Panc1 (cell line): Measurements from ENCODE around the gene ZDHHC8. TPM values are rescaled to one million over a fixed set of nuclear protein-coding genes. Genes with fewer than 3 reads are reported as not detected.

Experiments used
- ATAC-seq: fragments of 200-7000 bp; cut with Tn5 transposase; 2 replicates; pipeline ENCODE4 v1.9.1; 2020; ENCODE audit warnings: mild to moderate bottlenecking, moderate library complexity
- BruUV-seq: library from RNA; stranded (reverse); fragments of 400-500 nt; replicated peaks from 2 replicates; lab custom pipeline; 2021; lab: Mats Ljungman, UMichigan
- CTCF ChIA-PET: fragments of 300-600 bp; sonication (Branson Sonifier 250); formaldehyde crosslinking; loops from one replicate; lab custom pipeline; 2022; ENCODE audit warnings: antibody characterized with exemption; lab: Charles Lee
- POLR2A ChIA-PET: fragments of 300-600 bp; sonication (Branson Sonifier 250); formaldehyde crosslinking; loops from one replicate; lab custom pipeline; 2022; ENCODE audit warnings: antibody characterized with exemption; lab: Charles Lee
- DNase-seq: peaks from one replicate; pipeline ENCODE4 v3.0.0-alpha.2; 2010; ENCODE audit warnings: low read depth, low spot score
- H3K27ac ChIP-seq: 2 replicates; pipeline ENCODE4 v1.5.1; 2011; ENCODE audit warnings: mild to moderate bottlenecking, low read length, inconsistent platforms
- H3K27me3 ChIP-seq: fragments of 200-500 bp; sonication (Bioruptor generic); 2 replicates; pipeline ENCODE4 v1.6.0; 2014; ENCODE audit warnings: low read length, inconsistent platforms; ENCODE audit not compliant: control insufficient read depth, insufficient read depth
- H3K36me3 ChIP-seq: fragments of 200-500 bp; sonication (Bioruptor generic); 2 replicates; pipeline ENCODE4 v1.5.1; 2014; ENCODE audit warnings: inconsistent platforms, mild to moderate bottlenecking, low read length, moderate library complexity; ENCODE audit not compliant: control insufficient read depth, insufficient read depth
- H3K4me1 ChIP-seq: 2 replicates; pipeline ENCODE4 v1.5.1; 2011; ENCODE audit warnings: inconsistent platforms, mild to moderate bottlenecking, low read length, moderate library complexity; ENCODE audit not compliant: control insufficient read depth, insufficient read depth
- H3K4me3 ChIP-seq, 2 experiments: 2 replicates each; pipeline ENCODE4 v1.5.1; 2011 to 2012; ENCODE audit warnings: low read depth in 2 of 2, low read length in 2 of 2, mild to moderate bottlenecking in 2 of 2, inconsistent platforms in 1 of 2, moderate library complexity in 1 of 2
- H3K9me3 ChIP-seq: fragments of 200-500 bp; sonication (Bioruptor generic); 2 replicates; pipeline ENCODE4 v1.5.1; 2014; ENCODE audit warnings: low read depth, mild to moderate bottlenecking, inconsistent platforms, low read length, moderate library complexity; ENCODE audit not compliant: control insufficient read depth, insufficient read depth
- POLR2AphosphoS5 ChIP-seq: IDR thresholded peaks from 2 replicates; pipeline ENCODE4 v1.6.1; 2012; ENCODE audit warnings: mild to moderate bottlenecking, low read depth, low read length, moderate library complexity
- SIN3A ChIP-seq: IDR thresholded peaks from 2 replicates; pipeline ENCODE4 v1.6.1; 2012; ENCODE audit warnings: low read depth, mild to moderate bottlenecking, low read length, moderate library complexity, borderline replicate concordance; ENCODE audit not compliant: insufficient read depth
- TCF7L2 ChIP-seq: IDR thresholded peaks from 2 replicates; pipeline ENCODE4 v1.6.1; 2011; ENCODE audit warnings: mild to moderate bottlenecking, low read depth, low read length, inconsistent platforms
- in situ Hi-C: cut with HindIII; loops from 2 replicates; pipeline ENCODE4 v1.10.0; 2016; ENCODE audit warnings: low sequenced_read_pairs, low pct_unique_long_range_greater_than_20kb
- intact Hi-C: fragments of 100-400 bp; cut with micrococcal nuclease; formaldehyde crosslinking; loops from one replicate; pipeline ENCODE4 v1.10.0; 2022; ENCODE audit not compliant: unreplicated experiment
- total RNA-seq: library from RNA; stranded (reverse); gene quantifications from one replicate; pipeline ENCODE4 v1.2.1, GENCODE V29; 2021; ENCODE audit not compliant: unreplicated experiment
- TF ChIP-seq, protein P1 (sequence below): fragments of 450-650 bp; IDR thresholded peaks from 2 replicates; pipeline ENCODE4 v1.5.1; 2017; ENCODE audit warnings: mild to moderate bottlenecking
- TF ChIP-seq, protein P2 (sequence below), 2 experiments: IDR thresholded peaks; 2 replicates each; pipeline ENCODE4 v1.6.1; 2011 to 2012; ENCODE audit warnings: low read depth in 2 of 2, control low read depth in 1 of 2, low read length in 1 of 2, mild to moderate bottlenecking in 1 of 2, moderate library complexity in 1 of 2; ENCODE audit not compliant: insufficient read depth in 1 of 2

Gene ZDHHC8
- total RNA-seq, 1 experiment from 2014 or later, result 79.0 TPM

- Histone ChIP-seq H3K27ac (no peak overlapping the region), H3K27me3 (no peaks in the 10 kb centered on the region), H3K4me3 (no peak overlapping the region), H3K9me3 (no peaks in the 10 kb centered on the region), H3K36me3 (no peaks in the 10 kb centered on the region; the same call in 1 of the 2 replicates), H3K4me1 (no peaks in the 10 kb centered on the region)
- TF ChIP-seq SIN3A (no peak), TCF7L2 (no peak), POLR2AphosphoS5 (no peak)
- TF ChIP-seq, protein P1, sequence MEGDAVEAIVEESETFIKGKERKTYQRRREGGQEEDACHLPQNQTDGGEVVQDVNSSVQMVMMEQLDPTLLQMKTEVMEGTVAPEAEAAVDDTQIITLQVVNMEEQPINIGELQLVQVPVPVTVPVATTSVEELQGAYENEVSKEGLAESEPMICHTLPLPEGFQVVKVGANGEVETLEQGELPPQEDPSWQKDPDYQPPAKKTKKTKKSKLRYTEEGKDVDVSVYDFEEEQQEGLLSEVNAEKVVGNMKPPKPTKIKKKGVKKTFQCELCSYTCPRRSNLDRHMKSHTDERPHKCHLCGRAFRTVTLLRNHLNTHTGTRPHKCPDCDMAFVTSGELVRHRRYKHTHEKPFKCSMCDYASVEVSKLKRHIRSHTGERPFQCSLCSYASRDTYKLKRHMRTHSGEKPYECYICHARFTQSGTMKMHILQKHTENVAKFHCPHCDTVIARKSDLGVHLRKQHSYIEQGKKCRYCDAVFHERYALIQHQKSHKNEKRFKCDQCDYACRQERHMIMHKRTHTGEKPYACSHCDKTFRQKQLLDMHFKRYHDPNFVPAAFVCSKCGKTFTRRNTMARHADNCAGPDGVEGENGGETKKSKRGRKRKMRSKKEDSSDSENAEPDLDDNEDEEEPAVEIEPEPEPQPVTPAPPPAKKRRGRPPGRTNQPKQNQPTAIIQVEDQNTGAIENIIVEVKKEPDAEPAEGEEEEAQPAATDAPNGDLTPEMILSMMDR, result no peak
- TF ChIP-seq, protein P2, sequence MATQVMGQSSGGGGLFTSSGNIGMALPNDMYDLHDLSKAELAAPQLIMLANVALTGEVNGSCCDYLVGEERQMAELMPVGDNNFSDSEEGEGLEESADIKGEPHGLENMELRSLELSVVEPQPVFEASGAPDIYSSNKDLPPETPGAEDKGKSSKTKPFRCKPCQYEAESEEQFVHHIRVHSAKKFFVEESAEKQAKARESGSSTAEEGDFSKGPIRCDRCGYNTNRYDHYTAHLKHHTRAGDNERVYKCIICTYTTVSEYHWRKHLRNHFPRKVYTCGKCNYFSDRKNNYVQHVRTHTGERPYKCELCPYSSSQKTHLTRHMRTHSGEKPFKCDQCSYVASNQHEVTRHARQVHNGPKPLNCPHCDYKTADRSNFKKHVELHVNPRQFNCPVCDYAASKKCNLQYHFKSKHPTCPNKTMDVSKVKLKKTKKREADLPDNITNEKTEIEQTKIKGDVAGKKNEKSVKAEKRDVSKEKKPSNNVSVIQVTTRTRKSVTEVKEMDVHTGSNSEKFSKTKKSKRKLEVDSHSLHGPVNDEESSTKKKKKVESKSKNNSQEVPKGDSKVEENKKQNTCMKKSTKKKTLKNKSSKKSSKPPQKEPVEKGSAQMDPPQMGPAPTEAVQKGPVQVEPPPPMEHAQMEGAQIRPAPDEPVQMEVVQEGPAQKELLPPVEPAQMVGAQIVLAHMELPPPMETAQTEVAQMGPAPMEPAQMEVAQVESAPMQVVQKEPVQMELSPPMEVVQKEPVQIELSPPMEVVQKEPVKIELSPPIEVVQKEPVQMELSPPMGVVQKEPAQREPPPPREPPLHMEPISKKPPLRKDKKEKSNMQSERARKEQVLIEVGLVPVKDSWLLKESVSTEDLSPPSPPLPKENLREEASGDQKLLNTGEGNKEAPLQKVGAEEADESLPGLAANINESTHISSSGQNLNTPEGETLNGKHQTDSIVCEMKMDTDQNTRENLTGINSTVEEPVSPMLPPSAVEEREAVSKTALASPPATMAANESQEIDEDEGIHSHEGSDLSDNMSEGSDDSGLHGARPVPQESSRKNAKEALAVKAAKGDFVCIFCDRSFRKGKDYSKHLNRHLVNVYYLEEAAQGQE (IDR thresholded peaks at IDR 0.05; ENCODE audit: insufficient read depth in 1 of 2, low read depth in 2 of 2, low read length in 1 of 2), result no peak
- intact Hi-C loops (no loop called here), in situ Hi-C loops (no loop called here)
- DNase-seq (no peak), ATAC-seq (no peak)
- no TSS peak for BruUV-seq
- CTCF ChIA-PET, result no interaction called here
- POLR2A ChIA-PET, result no interaction called here
These were observed 5.5 kb downstream of the ZDHHC8 start for GRCh38 chr22:20137113-20137512.

DNA sequence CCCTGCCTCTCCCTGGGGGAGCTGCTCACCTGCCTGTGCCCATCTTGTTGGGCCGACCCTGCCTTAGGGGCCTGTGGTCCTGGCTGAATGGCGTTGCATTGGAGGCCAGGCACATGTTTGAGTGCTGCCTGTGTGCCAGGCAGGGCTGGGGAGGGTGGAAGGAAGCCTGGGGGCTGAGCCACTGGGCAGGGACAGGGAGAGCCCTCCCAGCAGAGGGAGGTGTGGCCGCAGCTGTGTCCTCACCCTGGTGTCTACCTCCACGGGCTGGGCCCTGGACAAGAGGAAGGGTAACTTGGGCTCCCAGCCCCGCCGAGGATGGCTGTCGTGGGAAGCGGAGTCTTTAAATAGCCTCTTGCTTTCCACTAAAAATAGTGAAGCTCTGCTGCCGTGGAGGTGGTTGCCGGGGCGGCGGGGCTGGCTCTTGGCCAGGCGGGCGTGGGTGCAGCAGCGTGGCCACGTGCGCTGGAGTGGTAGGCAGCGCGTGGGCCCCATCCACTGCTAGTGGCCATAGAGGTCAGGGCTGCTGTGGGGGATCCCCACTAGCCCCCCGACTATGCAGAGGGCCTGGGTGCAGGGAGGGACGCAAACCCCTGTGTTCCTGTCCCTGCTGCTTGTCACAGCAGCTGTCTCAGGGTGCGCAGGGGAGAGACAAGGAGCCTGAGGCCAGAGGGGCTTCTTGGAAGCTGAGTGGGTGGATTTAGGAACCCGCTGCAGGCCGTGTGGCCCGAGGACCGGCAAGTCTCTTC is 6.2 kb downstream of the ZDHHC8 start:
- Histone ChIP-seq H3K9me3 (no peaks in the 10 kb centered on the region), H3K27ac (no peak overlapping the region), H3K36me3 (no peaks in the 10 kb centered on the region), H3K27me3 (no peaks in the 10 kb centered on the region), H3K4me1 (no peaks in the 10 kb centered on the region), H3K4me3 (no peak overlapping the region)
- intact Hi-C loops (no loop called here), in situ Hi-C loops (no loop called here)
- ATAC-seq, result no peak
- TF ChIP-seq, protein P1, result no peak
- TF ChIP-seq POLR2AphosphoS5 (no peak), TCF7L2 (no peak), SIN3A (no peak)
- TF ChIP-seq, protein P2 (IDR thresholded peaks at IDR 0.05; ENCODE audit: insufficient read depth in 1 of 2, low read depth in 2 of 2, low read length in 1 of 2), result no peak
- ChIA-PET CTCF (no interaction called here), POLR2A (no interaction called here)
- no TSS peak for BruUV-seq
- DNase-seq, result no peak
